Measurements from ENCODE around the gene TMEM245.

TMEM245 gene

DNA sequence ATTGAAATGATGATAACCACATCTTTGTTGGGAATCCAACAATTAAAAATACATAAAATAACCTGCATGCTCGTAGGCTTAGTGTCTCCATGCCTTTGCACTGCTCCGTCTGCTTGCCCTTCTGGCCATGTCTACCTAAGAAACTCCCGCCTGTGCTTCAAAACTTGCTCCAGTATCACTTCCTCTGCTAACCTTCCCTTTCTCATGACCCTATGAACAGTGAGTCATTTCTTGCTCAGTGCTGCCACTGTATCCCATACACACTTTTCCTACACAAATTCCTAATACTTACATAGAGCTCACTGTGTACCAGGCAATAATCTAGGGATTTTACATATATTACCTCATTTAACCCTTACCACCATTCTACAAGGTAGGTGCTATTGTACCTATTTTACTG, 33.5 kb downstream of the TMEM245 start:
- no peak overlapping the region for H2BK120ac ChIP-seq (ENCODE audit: low read depth, low read length)
- H2AFZ ChIP-seq (ENCODE audit: low read length), result no peak overlapping the region
- H3K27ac ChIP-seq (replicated peaks; ENCODE audit: low read length), result no peak overlapping the region
- no peak overlapping the region for H3K4me3 ChIP-seq (ENCODE audit: low read length in 2 of 2)
- H2BK5ac ChIP-seq (ENCODE audit: low read length), result no peak overlapping the region
- no peak for DNase-seq (ENCODE audit: low spot score)
- H2BK12ac ChIP-seq (ENCODE audit: low read length), result no peak overlapping the region
- H4K8ac ChIP-seq (ENCODE audit: low read depth, low read length), result no peak overlapping the region
- H3K9ac ChIP-seq (ENCODE audit: low read depth, low read length, poor library complexity), result no peak overlapping the region
- H3K4ac ChIP-seq (ENCODE audit: low read length), result no peak overlapping the region
- peaks cover 14 to 95% of the 10 kb centered on the region in 2 donors for H3K36me3 ChIP-seq (replicated peaks in 1 of 2; ENCODE audit: control insufficient read depth in 2 of 2, insufficient read depth in 2 of 2, low read length in 2 of 2)
- H3K14ac ChIP-seq (ENCODE audit: low read length), result no peak overlapping the region
- no peak overlapping the region for H3K23ac ChIP-seq (ENCODE audit: low read depth, low read length, poor library complexity)
- H2AK5ac ChIP-seq (ENCODE audit: low read depth, low read length), result no peak overlapping the region
- H3K4me2 ChIP-seq (ENCODE audit: insufficient read depth, low read length, poor library complexity, severe bottlenecking), result no peak overlapping the region
- peaks cover 5% of the 10 kb centered on the region for H3K79me1 ChIP-seq (ENCODE audit: low read depth, low read length)
- no peaks in the 10 kb centered on the region for H3K4me1 ChIP-seq (ENCODE audit: control insufficient read depth in 2 of 2, insufficient read depth in 1 of 2, low read depth in 1 of 2, low read length in 2 of 2)
- no peak overlapping the region for H4K91ac ChIP-seq (ENCODE audit: low read depth, low read length, poor library complexity)
- no peaks in the 10 kb centered on the region for H3K27me3 ChIP-seq (ENCODE audit: control insufficient read depth in 3 of 3, insufficient read depth in 3 of 3, low read depth in 1 of 3, low read length in 3 of 3)
- H3K9me3 ChIP-seq (replicated peaks in 1 of 2; ENCODE audit: control insufficient read depth in 2 of 2, insufficient read depth in 1 of 2, low read depth in 1 of 2, low read length in 2 of 2), result no peaks in the 10 kb centered on the region
- no CpG with 5 or more reads among the region's 3 CpGs for WGBS, 2 donors (ENCODE audit: extremely low coverage in 2 of 2, insufficient read length in 2 of 2, insufficient replicate concordance in 1 of 2)
- no peak overlapping the region for H2BK15ac ChIP-seq (ENCODE audit: low read length)
- H3K18ac ChIP-seq (ENCODE audit: low read length), result no peak overlapping the region

DNA sequence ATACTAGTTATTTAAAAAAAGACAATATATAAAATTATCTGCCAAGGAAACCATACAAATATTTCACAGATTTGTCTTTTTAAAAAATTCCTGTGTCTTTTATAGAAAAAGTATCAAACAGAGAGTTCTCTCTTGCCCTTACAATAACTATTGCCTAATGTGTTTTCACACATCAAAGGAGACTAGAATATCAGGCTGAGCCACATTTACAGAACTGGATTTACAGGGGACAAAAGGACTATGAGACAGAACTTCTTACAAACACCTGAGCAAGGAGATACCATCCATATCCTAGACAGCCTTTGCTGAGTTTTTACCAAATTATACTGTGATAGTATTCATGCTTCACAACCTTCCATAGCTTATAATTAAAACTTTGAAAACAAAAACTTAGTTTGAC, 34.2 kb downstream of the TMEM245 start:
- H3K14ac ChIP-seq (ENCODE audit: low read length), result no peak overlapping the region
- no peak overlapping the region for H3K27ac ChIP-seq (replicated peaks; ENCODE audit: low read length)
- H3K27me3 ChIP-seq (ENCODE audit: control insufficient read depth in 3 of 3, insufficient read depth in 3 of 3, low read depth in 1 of 3, low read length in 3 of 3), result no peaks in the 10 kb centered on the region
- no peak overlapping the region for H2BK12ac ChIP-seq (ENCODE audit: low read length)
- no peak overlapping the region for H3K23ac ChIP-seq (ENCODE audit: low read depth, low read length, poor library complexity)
- H2AK5ac ChIP-seq (ENCODE audit: low read depth, low read length), result no peak overlapping the region
- H3K79me1 ChIP-seq (ENCODE audit: low read depth, low read length), result peaks cover 2% of the 10 kb centered on the region
- no peak overlapping the region for H3K9ac ChIP-seq (ENCODE audit: low read depth, low read length, poor library complexity)
- H4K8ac ChIP-seq (ENCODE audit: low read depth, low read length), result no peak overlapping the region
- DNase-seq (ENCODE audit: low spot score), result no peak
- H3K4me1 ChIP-seq (ENCODE audit: control insufficient read depth in 2 of 2, insufficient read depth in 1 of 2, low read depth in 1 of 2, low read length in 2 of 2), result no peaks in the 10 kb centered on the region
- no peaks in the 10 kb centered on the region for H3K9me3 ChIP-seq (replicated peaks in 1 of 2; ENCODE audit: control insufficient read depth in 2 of 2, insufficient read depth in 1 of 2, low read depth in 1 of 2, low read length in 2 of 2)
- no peak overlapping the region for H2AFZ ChIP-seq (ENCODE audit: low read length)
- H2BK15ac ChIP-seq (ENCODE audit: low read length), result no peak overlapping the region
- H2BK5ac ChIP-seq (ENCODE audit: low read length), result no peak overlapping the region
- no peak overlapping the region for H3K18ac ChIP-seq (ENCODE audit: low read length)
- no peak overlapping the region for H2BK120ac ChIP-seq (ENCODE audit: low read depth, low read length)
- no peak overlapping the region for H3K4me2 ChIP-seq (ENCODE audit: insufficient read depth, low read length, poor library complexity, severe bottlenecking)
- no peak overlapping the region for H3K4ac ChIP-seq (ENCODE audit: low read length)
- no peak overlapping the region for H4K91ac ChIP-seq (ENCODE audit: low read depth, low read length, poor library complexity)
- peaks cover 10 to 95% of the 10 kb centered on the region in 2 donors for H3K36me3 ChIP-seq (replicated peaks in 1 of 2; ENCODE audit: control insufficient read depth in 2 of 2, insufficient read depth in 2 of 2, low read length in 2 of 2)
- no peak overlapping the region for H3K4me3 ChIP-seq (ENCODE audit: low read length in 2 of 2)

DNA sequence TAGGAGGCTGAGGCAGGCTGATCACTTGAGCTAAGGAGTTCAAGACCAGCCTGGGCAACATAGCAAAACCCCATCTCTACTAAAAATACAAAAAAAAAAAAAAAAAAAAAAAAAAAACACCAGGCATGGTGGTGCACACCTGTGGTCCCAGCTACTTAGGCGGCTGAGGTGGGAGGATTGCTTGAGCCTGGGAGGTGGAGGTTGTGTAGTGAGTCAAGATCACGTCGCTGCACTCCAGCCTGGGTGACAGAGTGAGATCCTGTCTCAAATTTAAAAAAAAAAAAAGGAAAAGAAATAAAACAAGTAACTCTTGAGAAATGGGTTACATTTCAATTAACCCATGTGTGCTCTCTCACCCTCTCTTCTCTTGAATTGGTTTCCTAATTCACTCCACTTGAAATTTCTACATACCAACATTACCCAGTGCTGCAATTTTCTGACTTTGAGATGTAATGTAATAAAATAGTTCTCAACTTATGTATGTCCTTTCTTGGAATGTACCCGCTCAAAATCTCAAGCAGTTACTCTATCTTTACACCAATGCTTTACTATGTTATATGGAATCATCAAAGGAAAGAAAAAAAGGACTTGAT, 35.8 kb downstream of the TMEM245 start:
- no CpG with 5 or more reads among the region's 4 CpGs for WGBS, 2 donors (ENCODE audit: extremely low coverage in 2 of 2, insufficient read length in 2 of 2, insufficient replicate concordance in 1 of 2)
- no peak overlapping the region for H3K23ac ChIP-seq (ENCODE audit: low read depth, low read length, poor library complexity)
- no peak overlapping the region for H3K9ac ChIP-seq (ENCODE audit: low read depth, low read length, poor library complexity)
- no peak for DNase-seq (ENCODE audit: low spot score)
- H3K14ac ChIP-seq (ENCODE audit: low read length), result no peak overlapping the region
- H4K91ac ChIP-seq (ENCODE audit: low read depth, low read length, poor library complexity), result no peak overlapping the region
- H2BK120ac ChIP-seq (ENCODE audit: low read depth, low read length), result no peak overlapping the region
- no peak overlapping the region for H2BK15ac ChIP-seq (ENCODE audit: low read length)
- no peaks in the 10 kb centered on the region for H3K27me3 ChIP-seq (ENCODE audit: control insufficient read depth in 3 of 3, insufficient read depth in 3 of 3, low read depth in 1 of 3, low read length in 3 of 3)
- H2AFZ ChIP-seq (ENCODE audit: low read length), result no peak overlapping the region
- no peak overlapping the region for H3K4ac ChIP-seq (ENCODE audit: low read length)
- H3K18ac ChIP-seq (ENCODE audit: low read length), result no peak overlapping the region
- H3K4me2 ChIP-seq (ENCODE audit: insufficient read depth, low read length, poor library complexity, severe bottlenecking), result no peak overlapping the region
- H3K27ac ChIP-seq (replicated peaks; ENCODE audit: low read length), result no peak overlapping the region
- no peak overlapping the region for H2BK5ac ChIP-seq (ENCODE audit: low read length)
- H2AK5ac ChIP-seq (ENCODE audit: low read depth, low read length), result no peak overlapping the region
- no peaks in the 10 kb centered on the region for H3K4me1 ChIP-seq (ENCODE audit: control insufficient read depth in 2 of 2, insufficient read depth in 1 of 2, low read depth in 1 of 2, low read length in 2 of 2)
- no peak overlapping the region for H2BK12ac ChIP-seq (ENCODE audit: low read length)
- H3K36me3 ChIP-seq (replicated peaks in 1 of 2; ENCODE audit: control insufficient read depth in 2 of 2, insufficient read depth in 2 of 2, low read length in 2 of 2), result peaks cover 9 to 96% of the 10 kb centered on the region in 2 donors
- no peak overlapping the region for H3K4me3 ChIP-seq (ENCODE audit: low read length in 2 of 2)
- peaks cover 2% of the 10 kb centered on the region for H3K79me1 ChIP-seq (ENCODE audit: low read depth, low read length)
- no peaks in the 10 kb centered on the region for H3K9me3 ChIP-seq (replicated peaks in 1 of 2; ENCODE audit: control insufficient read depth in 2 of 2, insufficient read depth in 1 of 2, low read depth in 1 of 2, low read length in 2 of 2)
- no peak overlapping the region for H4K8ac ChIP-seq (ENCODE audit: low read depth, low read length)

DNA sequence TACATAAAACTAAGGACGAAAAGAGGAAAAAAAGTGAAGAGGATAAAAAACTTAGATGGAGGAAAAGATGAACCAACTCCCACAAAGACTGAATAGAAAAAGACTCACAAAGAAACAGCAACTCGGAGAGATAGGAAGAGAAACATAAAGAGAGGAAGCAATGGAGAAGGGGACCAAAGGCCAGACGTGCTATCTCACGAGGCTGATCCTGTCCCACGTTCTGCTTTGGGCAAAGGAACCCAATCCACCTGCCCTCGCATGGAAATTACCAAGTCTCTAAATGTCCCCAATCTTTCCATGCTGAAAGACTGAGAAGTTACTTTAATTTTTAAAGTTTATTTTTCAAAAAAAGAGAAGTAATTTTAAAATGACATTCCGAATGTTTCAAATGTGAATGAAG, 36.6 kb downstream of the TMEM245 start:
- Histone ChIP-seq H4K8ac (ENCODE audit: low read depth, low read length) (no peak overlapping the region), H3K27me3 (ENCODE audit: control insufficient read depth in 3 of 3, insufficient read depth in 3 of 3, low read depth in 1 of 3, low read length in 3 of 3) (no peaks in the 10 kb centered on the region), H3K23ac (ENCODE audit: low read depth, low read length, poor library complexity) (no peak overlapping the region), H3K36me3 (replicated peaks in 1 of 2; ENCODE audit: control insufficient read depth in 2 of 2, insufficient read depth in 2 of 2, low read length in 2 of 2) (peaks cover 8 to 98% of the 10 kb centered on the region in 2 donors), H3K4ac (ENCODE audit: low read length) (no peak overlapping the region), H3K4me2 (ENCODE audit: insufficient read depth, low read length, poor library complexity, severe bottlenecking) (no peak overlapping the region), H2BK15ac (ENCODE audit: low read length) (no peak overlapping the region), H4K91ac (ENCODE audit: low read depth, low read length, poor library complexity) (no peak overlapping the region), H2BK12ac (ENCODE audit: low read length) (no peak overlapping the region), H2AK5ac (ENCODE audit: low read depth, low read length) (no peak overlapping the region), H2BK5ac (ENCODE audit: low read length) (no peak overlapping the region), H3K79me1 (ENCODE audit: low read depth, low read length) (peaks cover 2% of the 10 kb centered on the region), H3K18ac (ENCODE audit: low read length) (no peak overlapping the region), H3K4me1 (ENCODE audit: control insufficient read depth in 2 of 2, insufficient read depth in 1 of 2, low read depth in 1 of 2, low read length in 2 of 2) (no peaks in the 10 kb centered on the region), H2BK120ac (ENCODE audit: low read depth, low read length) (no peak overlapping the region), H3K9me3 (replicated peaks in 1 of 2; ENCODE audit: control insufficient read depth in 2 of 2, insufficient read depth in 1 of 2, low read depth in 1 of 2, low read length in 2 of 2) (no peaks in the 10 kb centered on the region), H3K4me3 (ENCODE audit: low read length in 2 of 2) (no peak overlapping the region), H2AFZ (ENCODE audit: low read length) (no peak overlapping the region), H3K14ac (ENCODE audit: low read length) (no peak overlapping the region), H3K27ac (replicated peaks; ENCODE audit: low read length) (no peak overlapping the region), H3K9ac (ENCODE audit: low read depth, low read length, poor library complexity) (no peak overlapping the region)
- WGBS, 2 donors (ENCODE audit: extremely low coverage in 2 of 2, insufficient read length in 2 of 2, insufficient replicate concordance in 1 of 2), result no CpG with 5 or more reads among the region's 7 CpGs
- no peak for DNase-seq (ENCODE audit: low spot score)

All from neuronal stem cell (in vitro differentiated cells).